Myocyte (in vitro differentiated cells): ENCODE data around the gene CAMK4. TPM values are rescaled to one million over a fixed set of nuclear protein-coding genes. Genes with fewer than 3 reads are reported as not detected.
"Not testable (repeated sequence)": the region's sequence is repeated elsewhere in the genome, so short reads cannot be mapped to it uniquely, and the experiment has no call there.

Experiments used
- DNase-seq: peaks from one replicate; pipeline ENCODE4 v3.0.0-alpha.2; 2012; ENCODE audit warnings: low read depth
- total RNA-seq: library from RNA; depleted of rRNA; stranded (reverse); fragments of >200 nt; gene quantifications from 2 replicates; pipeline ENCODE4 v1.2.3, GENCODE V29; 2014

CAMK4 gene
- total RNA-seq, 1 donor from 2014 or later: 0.19 TPM

DNA sequence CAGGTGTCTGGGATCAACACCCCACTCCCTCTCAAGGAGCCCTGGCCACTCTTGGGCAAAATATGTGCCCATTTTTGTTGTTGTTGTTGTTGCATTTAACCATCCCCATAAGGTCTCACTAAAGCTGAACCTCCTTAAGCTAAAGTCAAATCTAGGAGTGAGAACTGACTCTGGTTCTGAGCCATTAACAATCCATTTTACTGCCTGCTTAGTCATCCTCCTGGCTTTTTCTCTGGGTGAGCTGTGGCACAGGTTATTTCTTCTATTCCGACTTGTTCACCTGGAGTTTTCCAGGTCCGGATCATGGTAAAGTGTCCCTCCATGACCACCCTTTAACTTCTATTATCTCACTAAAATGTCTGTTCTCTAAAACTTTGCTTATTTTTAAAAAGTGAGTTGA is 85.2 kb downstream of the CAMK4 start:
- DNase-seq: no peak

DNA sequence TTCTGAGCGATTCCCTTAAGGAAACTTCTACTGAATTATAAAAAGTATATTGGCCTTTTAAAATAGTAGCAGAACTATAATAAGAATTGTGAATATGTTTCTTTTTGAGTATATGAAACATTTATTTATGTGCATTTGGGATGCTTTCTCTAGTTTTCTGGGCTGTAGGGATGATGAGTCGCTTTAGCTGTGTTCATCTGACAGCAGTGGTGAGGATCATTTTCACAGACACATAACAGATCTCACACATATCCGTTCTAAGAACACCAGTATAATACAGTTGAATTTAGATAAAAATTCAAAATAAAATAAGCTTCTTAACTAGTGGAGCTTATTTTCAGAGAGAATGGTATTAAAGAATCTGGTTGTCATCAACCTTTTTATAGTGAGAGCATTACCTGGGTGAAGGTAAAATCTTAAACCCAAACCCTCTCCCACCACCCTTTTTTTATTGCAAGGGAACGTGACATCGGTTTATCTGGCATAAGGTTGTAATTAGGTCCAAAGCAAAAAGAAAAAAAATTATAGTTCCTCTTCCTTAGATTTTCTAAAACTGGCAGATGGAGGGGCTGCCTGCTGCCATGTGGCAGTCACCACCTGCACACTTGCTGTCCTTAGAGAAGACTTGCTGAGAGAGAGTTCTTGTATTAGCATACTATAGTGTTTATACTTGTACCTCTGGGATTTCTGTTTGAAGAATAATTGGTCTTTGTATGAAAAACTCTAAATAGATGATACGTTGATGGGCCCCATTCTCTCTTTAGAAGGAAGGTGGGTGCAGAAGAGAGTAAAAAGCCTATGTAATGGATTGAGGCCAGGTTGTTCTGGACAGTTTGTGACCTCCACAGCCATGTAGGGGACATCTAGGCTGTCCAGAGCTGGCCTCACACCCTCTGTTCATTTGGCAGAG is 86.8 kb downstream of the CAMK4 start:
- no peak for DNase-seq

DNA sequence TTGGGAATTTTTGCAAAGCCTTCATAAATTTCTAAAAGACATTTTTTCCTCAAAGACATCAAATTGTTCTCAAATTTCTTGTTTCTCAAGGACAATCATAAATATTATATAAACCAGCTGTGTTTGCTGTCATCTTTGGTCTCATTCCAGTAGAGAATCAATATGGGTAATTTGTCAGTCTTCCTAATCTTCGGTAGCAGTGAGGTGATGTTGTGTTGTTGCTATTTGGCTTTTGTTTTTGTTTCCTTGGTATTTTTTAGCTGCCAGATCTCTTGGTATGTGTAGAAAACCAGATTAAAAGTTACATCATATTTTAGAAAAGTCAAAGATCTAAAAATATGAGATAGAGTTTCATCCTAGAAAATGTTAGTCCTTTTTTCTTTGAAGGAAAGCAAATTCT is 87.5 kb downstream of the CAMK4 start:
- DNase-seq: no peak

DNA sequence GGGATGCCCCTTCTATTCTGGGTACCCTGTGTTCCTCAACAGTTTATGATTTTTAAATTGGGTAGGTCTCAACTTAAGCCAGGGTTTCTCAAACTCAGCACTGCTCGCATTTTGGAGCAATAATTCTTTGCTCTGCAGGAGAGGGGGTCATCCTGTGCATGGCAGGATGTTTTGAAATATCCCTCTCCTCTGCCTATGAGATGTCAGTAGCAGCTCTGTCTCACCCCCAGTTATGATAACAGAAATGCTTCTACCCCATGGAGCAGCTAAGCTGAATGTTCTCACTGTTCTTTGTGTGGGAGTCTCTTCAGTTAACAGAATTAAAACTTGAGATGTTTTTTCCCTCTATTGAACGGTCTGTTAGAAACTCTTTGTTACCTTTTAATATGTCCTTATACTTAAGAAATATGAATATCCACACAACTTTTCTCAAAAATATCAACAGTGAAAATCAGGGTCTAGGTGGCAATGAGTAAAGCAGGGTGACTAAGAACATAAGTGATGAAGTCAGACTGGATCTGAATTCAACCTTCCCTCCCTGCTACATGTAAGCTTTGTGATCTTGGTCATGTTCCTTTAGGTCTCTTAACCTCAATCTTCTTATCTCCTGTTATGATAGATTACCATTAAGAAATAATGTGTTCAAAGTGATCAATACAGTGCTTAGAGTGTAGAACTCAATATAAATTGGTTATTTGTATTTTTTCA is 89.0 kb downstream of the CAMK4 start:
- no peak for DNase-seq

DNA sequence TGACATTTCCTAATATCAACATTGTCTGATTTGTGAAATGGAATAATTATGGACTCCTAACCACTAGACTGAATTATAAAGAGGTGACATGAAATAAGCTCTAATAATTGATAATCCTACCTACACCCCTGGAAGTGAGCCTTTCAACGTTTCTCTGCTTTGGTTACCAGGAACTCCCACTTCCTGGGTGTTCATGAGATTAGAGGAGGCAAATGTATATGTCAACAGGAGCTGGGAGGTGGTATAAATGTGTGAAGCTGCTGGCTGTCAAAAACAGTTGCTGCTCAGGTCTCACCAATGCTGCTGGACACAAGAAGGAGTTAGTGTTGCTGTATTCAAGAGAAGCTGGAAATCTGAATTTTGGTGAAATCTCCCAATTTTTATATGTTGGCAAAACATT is 96.8 kb downstream of the CAMK4 start:
- no peak for DNase-seq

DNA sequence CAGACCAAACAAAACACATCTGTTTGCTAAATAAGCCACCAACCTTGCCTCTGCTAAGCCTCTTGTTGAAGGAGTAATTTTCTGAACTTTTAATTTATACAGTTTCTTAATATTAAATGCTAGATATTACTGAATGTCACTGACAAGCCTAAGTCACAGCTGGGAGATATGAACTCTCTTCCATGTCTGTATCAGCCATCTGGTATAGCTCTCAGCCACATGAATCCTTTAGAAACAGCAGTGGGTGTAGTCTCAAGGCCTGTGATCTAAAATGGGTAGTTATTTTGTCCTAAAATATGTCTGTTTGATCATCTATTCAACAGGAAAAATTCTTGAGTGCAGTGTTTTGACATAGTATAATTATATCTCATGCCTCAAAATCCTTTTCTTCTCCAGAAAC is 97.2 kb downstream of the CAMK4 start:
- DNase-seq: no peak

DNA sequence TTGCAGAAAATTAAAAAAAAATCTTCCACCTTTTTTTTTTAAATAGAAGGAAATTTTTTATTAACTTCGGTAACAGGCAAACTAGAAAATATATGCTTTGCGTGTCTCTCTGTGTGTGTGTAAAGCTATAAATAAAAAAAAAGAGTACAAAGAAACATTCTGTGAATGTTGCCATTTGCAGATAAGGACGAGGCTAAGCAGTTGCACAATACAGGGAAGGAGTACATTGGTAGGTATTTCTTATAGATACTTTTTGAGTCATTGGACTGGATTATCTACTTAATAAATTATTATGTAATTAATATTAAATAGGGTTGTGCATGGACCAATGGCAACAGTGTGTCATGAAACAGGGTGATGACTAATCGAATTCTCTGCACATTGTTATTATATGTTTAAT is 102.4 kb downstream of the CAMK4 start:
- DNase-seq: no peak

DNA sequence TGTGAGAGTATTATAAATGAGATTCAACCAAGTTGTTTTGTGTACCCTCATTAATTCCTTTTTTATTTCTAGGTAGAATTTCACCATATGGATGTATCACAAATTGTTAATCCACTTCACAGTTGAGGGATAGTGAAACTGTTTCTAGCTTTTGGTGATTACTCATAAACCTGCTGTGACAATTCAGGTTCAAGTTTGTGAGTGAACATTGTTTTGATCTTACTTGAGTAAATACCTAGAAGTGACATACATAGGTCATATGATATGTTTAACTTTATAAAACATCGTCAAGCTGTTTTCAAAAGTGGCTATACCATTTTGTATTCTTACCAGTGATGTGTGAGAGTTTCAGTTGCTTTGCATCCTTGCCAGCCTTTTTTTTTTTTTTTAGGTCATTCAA is 112.9 kb downstream of the CAMK4 start:
- no peak for DNase-seq

DNA sequence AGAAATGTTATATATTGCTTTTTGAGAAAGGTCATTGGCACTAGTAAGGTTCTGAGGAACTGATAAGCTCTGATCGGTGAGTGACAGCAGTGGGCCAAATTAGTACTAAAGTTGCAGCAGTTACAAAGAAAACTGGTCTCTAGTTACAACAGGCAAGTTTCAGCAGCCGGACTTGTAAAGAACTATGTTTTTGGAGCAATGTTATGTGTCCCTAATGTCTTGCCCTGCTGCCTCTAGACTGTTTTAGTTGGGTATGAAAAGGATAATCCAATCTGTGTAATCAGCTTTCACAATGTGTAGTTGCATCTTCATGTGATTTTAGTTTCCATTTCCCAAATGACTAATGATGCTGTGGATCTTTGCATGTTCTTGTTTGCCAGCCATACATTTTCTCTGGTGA is 113.5 kb downstream of the CAMK4 start:
- no peak for DNase-seq

DNA sequence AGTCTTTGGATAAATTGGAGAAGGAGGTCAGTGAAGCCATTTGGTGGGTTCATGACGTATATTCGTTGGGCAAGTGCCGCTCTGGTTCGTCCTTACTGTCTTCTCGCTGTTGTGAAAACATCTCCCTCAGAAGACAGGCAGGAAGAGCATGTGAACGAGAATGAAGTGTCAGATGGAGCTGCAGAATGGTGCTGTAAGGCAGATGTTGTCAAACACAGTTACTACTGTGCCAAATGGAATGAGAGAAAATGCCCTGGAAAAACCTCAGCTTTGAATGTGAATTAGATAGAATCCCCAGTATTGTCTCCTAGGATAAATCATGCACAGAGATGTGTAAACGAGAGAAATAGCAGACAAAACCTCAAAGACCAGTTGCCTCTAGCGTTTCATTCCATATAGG is 121.5 kb downstream of the CAMK4 start:
- DNase-seq: no peak

DNA sequence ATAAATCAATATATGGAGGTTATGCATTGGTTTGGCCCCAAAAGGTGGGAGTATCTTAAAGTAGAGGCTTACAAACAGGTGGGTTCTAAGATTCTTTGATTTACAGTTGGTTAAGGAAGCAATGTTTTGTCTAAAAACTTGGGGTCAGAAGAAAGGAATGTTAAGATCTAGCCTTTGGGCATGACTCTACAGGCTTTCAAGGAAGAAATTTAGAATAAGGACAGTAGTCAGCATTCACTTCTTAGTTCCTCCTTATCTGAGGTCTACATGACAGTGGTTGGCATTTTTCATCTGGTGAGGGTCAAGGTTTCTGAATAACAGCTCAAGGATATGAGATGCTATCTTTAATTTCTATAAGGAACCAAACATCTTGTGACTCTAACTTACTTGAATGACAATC is 122.8 kb downstream of the CAMK4 start:
- no peak for DNase-seq

DNA sequence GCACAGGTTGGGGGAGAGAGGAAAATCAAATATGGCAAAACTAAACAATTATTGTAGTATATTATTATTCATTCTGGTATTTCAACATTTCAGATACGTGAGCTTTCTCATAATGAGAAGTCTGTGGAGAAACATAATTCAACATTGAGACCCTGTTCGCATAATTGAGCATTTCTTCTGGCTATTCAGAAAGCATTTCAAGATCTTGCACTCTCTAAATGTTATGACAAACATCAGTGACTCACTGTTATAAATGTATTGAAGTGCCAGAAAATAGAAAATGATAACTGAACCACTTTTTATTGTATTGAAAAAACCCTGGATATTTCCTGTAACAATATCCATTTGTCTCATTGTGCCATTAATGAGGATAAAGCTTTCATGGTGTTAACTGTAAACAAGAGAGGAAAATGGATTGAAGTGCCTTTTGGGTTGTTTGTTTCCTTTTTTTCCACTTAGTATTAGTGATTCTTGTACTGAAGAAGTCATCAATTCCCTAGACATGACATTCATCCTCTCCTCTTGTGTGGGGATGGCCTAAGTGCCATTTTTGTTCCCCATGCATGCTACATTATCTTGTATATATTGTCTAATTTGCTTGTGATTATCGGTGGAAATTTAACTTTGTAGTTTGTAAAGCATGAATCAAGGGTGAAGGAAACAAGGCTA is 124.6 kb downstream of the CAMK4 start:
- no peak for DNase-seq

DNA sequence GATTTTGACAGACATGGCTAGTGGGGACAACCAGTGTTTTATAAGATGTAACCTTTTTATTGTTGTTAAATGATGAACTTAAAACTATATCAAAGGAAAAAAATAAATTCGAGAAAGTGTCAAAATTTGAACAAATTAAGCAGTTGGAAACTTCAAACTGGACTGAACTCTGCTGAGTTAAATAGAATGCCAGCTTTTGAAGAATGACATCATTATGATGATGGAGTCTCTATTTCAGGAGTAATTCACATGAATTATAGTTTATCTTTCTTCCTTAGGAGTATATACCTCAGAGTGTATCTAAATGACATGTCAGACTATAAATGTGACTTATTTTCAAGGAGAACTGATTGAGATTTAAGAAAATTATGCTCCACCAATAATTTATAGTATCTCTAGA is 125.2 kb downstream of the CAMK4 start:
- DNase-seq: no peak

DNA sequence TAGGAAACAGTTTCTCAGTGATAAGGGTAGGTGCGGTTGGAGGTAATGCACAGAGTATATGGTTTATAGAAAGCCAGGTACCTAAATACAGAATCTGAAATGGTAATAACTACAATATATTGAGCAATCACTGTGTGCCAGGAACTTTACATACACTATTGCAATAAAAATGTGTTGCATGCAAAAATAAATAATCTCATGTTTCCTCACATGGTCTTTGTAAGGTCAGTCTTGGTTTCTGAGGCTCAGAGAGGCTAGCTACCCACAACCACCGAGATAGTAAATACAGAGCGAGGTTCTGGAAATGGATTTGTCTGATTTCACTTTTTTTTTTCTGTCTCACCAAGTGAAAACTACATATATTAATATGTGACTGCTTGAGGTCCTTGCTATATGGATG is 128.9 kb downstream of the CAMK4 start:
- no peak for DNase-seq

DNA sequence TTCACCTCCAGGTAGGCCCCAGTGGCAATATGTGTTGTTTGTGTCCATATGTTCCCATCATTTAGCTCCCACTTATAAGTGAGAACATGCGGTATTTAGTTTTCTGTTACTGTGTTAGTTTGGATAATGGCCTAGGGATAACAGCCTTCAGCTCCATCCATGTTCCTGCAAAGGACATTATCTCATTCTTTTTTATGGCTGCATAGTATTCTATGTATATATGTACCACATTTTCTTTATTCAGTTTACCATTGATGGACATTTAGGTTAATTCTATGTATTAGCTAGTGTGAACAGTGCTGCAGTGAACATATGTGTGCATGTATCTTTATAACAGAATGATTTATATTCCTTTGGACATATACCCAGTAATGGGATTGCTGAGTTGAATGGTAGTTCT is 134.5 kb downstream of the CAMK4 start:
- not testable (repeated sequence) for DNase-seq

DNA sequence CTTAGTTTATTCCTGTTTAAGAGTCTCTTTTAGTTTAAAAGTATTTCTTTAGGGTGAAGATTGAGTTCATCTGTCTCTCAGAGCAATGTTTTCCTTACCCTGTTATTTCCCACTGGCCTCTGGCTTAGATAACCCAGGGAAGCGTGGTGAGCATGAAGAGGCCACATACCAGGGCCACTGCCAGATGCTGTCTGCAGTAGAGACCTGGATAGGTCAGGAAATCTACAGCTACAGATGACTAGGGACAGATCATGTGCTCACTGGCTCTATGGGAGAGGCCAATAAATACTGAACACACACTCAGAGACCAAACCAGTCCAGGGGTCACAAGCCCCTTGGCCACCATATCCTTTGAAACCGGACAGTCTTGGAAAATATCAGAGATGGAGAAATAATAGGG is 136.0 kb downstream of the CAMK4 start:
- DNase-seq: no peak

DNA sequence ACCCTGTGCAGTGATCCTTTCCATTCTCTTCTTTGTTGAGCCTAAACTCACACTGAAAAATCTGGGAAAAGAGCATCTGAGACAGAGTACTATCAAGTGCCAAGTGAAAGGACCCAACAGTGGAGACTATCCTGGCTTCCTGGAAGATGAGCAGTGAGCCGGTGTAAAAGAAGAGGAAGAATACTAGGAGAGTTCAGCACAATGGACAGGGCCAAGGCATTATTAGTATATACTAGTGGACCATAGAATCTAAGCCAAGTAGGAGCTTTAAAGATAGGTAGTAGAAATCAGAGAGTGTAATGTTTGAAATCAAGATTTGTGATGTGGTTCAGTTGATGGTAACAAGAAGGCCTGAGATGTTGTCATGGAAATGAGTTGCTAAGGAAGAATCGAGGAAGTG is 140.8 kb downstream of the CAMK4 start:
- peak; percentile 59 for DNase-seq

DNA sequence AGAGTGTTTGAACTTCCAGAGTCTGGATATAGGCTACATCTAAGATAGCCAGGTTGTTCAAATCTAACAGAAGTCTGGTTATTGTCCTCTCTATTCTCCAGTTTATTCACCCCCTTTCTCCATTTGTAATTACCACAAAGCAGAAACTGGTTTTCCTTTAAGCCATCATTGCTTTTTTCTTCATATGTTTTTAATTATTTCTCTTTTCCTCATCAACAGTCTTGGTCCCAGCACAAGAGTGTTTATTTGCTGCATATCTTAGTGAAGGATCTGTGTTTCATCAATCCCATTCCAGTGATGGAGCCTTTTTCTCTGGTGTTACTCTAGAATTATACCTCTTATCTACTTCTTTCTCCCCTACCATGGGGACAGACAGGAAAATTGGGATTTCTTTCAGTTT is 142.2 kb downstream of the CAMK4 start:
- no peak for DNase-seq

DNA sequence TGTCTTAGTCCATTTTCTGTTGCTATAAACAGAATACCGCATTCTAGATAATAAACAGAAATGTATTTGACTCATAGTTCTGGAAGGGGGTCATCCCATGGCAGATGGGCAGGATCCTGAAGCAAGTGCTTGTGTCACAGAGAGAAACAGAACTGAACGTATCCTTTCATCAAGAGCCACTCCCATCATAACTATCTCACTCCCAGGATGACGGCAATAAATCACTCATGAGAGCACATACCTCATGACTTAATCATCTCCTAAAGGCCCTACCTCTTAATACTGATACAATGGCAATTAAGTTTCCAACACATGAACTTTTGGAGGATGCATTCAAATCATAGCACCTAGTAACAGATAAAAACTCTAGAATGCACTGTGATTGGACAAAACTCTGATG is 142.9 kb downstream of the CAMK4 start:
- DNase-seq: no peak

DNA sequence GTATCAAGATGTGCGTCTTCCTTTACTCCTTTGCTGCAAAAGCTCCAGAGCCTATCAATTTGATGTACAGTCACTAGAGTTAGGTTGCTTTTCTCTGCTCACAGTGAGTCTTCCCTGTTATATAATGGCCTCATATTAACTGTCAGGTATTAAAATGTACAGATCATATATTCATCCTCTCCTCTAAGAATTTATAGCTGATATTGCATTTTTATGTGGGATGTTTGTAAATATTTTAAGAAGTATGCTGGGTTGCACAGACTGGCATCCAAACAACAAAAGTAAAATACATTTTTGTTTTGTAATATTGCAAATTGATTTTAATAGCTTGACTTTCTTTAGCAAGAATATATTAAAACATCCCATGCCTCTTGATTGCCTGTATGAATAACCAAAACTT is 148.6 kb downstream of the CAMK4 start:
- DNase-seq: no peak

DNA sequence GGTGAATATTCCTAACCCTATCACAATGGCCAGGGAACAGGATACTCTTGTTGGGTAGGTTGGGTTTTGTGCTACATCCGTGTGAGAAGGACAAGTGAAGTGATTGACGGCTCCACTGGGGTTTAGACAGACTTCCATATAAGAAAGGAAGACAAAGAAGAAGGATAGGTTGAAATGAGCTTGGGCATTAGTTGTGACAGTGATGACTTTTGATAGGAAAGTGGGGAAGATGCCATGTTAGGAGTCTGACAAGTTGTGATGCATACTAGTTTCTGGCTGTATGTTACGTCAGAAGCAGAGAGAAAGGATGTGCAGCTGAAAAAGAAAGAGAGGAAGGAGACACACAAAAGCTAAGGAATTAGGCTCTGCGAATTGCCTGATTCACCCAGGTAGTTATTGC is 150.2 kb downstream of the CAMK4 start:
- no peak for DNase-seq

DNA sequence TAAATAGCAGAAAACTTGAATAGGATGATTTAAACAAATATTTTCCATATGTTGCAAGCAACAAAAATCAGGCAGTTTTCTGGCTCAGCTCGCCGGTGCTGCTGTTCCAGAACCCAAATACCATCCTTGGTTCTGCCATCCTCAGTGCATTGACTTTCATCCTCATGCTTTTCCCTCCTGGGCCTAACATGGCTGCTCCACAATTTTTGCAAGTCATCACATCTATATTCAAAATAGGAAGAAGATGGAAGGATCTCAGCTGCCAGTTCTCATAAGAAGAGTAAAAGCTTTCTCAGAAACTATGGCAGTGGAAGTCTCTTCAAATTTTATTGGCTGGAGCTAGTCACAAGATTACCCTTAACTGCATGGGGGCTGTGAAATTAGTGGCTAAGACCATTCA is 151.5 kb downstream of the CAMK4 start:
- no peak for DNase-seq
